Mammary epithelial cell (primary cell): Measurements from ENCODE around the gene DOK7.

Experiments
- CTCF ChIP-seq, 2 donors: IDR thresholded peaks in 1 of 2; conservative IDR thresholded peaks in 1 of 2; 2 replicates each; pipeline ENCODE4 v1.5.1; 2011 to 2012; ENCODE audit warnings: inconsistent platforms in 2 of 2, low read length in 2 of 2, mild to moderate bottlenecking in 2 of 2, control low read depth in 1 of 2, low read depth in 1 of 2; ENCODE audit not compliant: insufficient read depth in 1 of 2; ENCODE audit errors: extremely low read depth in 1 of 2
- EZH2 ChIP-seq: IDR thresholded peaks from 2 replicates; pipeline ENCODE4 v1.6.1; 2012; ENCODE audit warnings: low read length, inconsistent platforms, borderline replicate concordance

GRCh38 chr4:3426465-3427133, 36.5 kb upstream of the DOK7 start:
- TF ChIP-seq CTCF (conservative IDR thresholded peaks at IDR 0.05 in 1 of 2, IDR thresholded peaks at IDR 0.05 in 1 of 2; ENCODE audit: extremely low read depth in 1 of 2, insufficient read depth in 1 of 2, low read depth in 1 of 2, low read length in 2 of 2) = no peak
- TF ChIP-seq EZH2 = no peak
